ENCODE measurements around the gene CDH23. TPM values are rescaled to one million over a fixed set of nuclear protein-coding genes. Genes with fewer than 3 reads are reported as not detected.

The CDH23 gene
- total and polyA plus RNA-seq, 9 of the 15 experiments (the other 6 are each of a cell fraction or from before 2014, with no cell fraction given) = 0.18 to 1.2 (median 0.47) TPM

- no peak for TF ChIP-seq ZC3H4 (CRISPR knock-in tag; IDR thresholded peaks at IDR 0.05; ENCODE audit: borderline replicate concordance)
- TF ChIP-seq CEBPG (CRISPR knock-in tag; IDR thresholded peaks at IDR 0.05) = peak; percentile 34; the same call in 1 of the 2 replicates
- peak in 1 of 2 experiments; percentile 13; a peak in 1 of 4 replicates for TF ChIP-seq CEBPG (tag; conservative IDR thresholded peaks at IDR 0.05 in 1 of 2, IDR thresholded peaks at IDR 0.05 in 1 of 2)
- no peak for TF ChIP-seq MAZ (CRISPR knock-in tag; conservative IDR thresholded peaks at IDR 0.05 in 1 of 2, IDR thresholded peaks at IDR 0.05 in 1 of 2)
- TF ChIP-seq FOS (IDR thresholded peaks at IDR 0.05; ENCODE audit: extremely low read depth, insufficient read length) = no peak
- TF ChIP-seq XRCC4 (IDR thresholded peaks at IDR 0.05; ENCODE audit: extremely low read depth, insufficient read depth, insufficient read length) = no peak
- TF ChIP-seq TCF7L2 (IDR thresholded peaks at IDR 0.05; ENCODE audit: low read depth, low read length) = no peak
- TF ChIP-seq CHAMP1 (IDR thresholded peaks at IDR 0.05) = peak; percentile 38; the same call in 1 of the 2 replicates
- TF ChIP-seq ZNF431 (CRISPR knock-in tag; IDR thresholded peaks at IDR 0.05) = peak; percentile 83
- no peak for TF ChIP-seq HCFC1 (IDR thresholded peaks at IDR 0.05; ENCODE audit: low read depth, low read length)
- TF ChIP-seq MAFG (tag; conservative IDR thresholded peaks at IDR 0.05) = no peak
- TF ChIP-seq NFIX (CRISPR knock-in tag; IDR thresholded peaks at IDR 0.05; ENCODE audit: low read depth) = no peak
- TF ChIP-seq ESRRA (IDR thresholded peaks at IDR 0.05; ENCODE audit: borderline replicate concordance, low read depth) = no peak
- TF ChIP-seq EGR1 (conservative IDR thresholded peaks at IDR 0.05) = peak; percentile 56
- no peak for TF ChIP-seq FOXO4 (CRISPR knock-in tag; IDR thresholded peaks at IDR 0.05)
- TF ChIP-seq ZNF347 (CRISPR knock-in tag; IDR thresholded peaks at IDR 0.05; ENCODE audit: low read depth) = no peak
- no peak for TF ChIP-seq SRF (CRISPR knock-in tag; IDR thresholded peaks at IDR 0.05)
- TF ChIP-seq SRSF1 (IDR thresholded peaks at IDR 0.05; ENCODE audit: low read depth, low read length) = no peak
- TF ChIP-seq CC2D1A (IDR thresholded peaks at IDR 0.05) = peak; percentile 30; the same call in 1 of the 2 replicates
- peak; percentile 58; the same call in 1 of the 2 replicates for TF ChIP-seq USF2 (CRISPR knock-in tag; IDR thresholded peaks at IDR 0.05)
- TF ChIP-seq BHLHE40 (IDR thresholded peaks at IDR 0.05; ENCODE audit: low read length) = 0 out of 2 replicates have a peak, but pooled peaks have one; percentile 13
- TF ChIP-seq TFAM (CRISPR knock-in tag; conservative IDR thresholded peaks at IDR 0.05) = no peak
Observed at GRCh38 chr10:71829171-71829570, 432.5 kb downstream of the CDH23 start (continued).
